Activated CD8-positive, alpha-beta memory T cell treated with anti-CD3 and anti-CD28 coated beads, Interleukin-2, amount 50 U/mL, for 24 hours (primary cell): Measurements from ENCODE around the gene HNRNPR.
"Not testable (repeated sequence)": the region's sequence is repeated elsewhere in the genome, so short reads cannot be mapped to it uniquely, and the experiment has no call there.

ENCODE experiments used
- DNase-seq: peaks from one replicate; pipeline ENCODE4 v3.0.0-alpha.2; 2020; ENCODE audit errors: extremely low read depth

HNRNPR gene

DNA sequence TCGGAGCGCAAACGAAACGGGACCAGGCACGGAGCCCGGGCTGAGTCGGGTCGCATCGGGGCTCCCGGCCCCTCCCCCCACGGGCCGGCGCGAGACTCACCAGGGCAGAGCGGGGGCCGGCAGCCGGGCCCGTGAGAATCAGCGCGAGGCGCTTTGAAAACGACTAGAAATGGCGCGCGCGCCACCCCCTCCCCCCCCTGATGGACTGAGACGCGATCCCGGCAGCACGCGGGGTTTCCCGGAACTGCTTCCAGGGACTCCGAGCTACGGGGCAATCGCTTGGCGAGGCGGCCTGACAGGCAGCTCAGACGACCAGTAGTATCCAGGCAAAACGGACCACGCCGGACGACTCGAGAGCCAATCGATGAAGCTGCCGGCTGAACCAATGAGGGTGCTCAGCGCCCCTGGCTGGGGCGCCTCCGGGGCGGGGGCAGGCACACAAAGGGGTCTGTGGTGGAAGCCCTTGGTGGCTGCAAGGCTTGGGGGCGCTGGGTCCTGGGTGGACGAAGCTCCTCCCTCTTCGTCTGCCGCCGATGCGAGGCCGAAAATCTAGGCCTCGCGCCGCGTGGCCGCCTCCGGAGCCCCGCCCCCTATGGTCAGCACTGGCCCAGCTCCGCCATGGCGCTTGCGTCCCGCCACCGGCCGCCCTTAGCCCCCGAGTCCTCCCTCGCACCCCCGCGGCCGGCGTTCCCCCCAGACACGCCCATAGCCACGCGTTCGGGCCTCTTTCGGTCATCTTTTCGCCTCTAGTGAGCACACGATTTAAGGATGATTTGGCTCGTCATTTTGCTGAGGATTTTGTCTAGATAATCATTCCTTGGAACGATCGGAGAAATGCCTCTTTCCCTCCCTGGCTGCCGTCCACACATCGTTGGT is at the start of gene HNRNPR:
Gene HNRNPR (minus strand): TSS at position 174 of the 876 bp plus-strand sequence. CDS start 3,276 bp downstream, outside the sequence.
- DNase-seq = peak; percentile 99

DNA sequence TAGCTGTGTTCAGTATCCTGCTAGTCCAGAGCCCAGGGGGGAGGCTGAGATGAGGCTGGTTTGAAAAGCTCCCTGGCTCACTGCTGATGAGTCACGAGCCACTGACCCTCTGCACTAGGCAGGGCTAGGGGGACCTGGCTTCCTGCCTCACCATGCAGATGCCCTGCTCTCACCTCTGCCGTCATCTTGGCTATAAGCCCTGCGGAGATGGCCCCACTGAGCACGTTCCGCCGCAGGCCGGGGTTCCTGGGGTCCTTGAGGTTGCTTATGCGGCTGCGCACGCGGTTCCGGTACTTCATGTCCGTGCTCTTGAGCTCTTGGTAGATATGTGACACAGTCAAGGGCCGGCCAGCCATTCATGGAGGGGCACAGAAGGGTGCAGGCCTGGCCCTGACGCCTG is 49.6 kb upstream of the HNRNPR start:
- no peak for DNase-seq

DNA sequence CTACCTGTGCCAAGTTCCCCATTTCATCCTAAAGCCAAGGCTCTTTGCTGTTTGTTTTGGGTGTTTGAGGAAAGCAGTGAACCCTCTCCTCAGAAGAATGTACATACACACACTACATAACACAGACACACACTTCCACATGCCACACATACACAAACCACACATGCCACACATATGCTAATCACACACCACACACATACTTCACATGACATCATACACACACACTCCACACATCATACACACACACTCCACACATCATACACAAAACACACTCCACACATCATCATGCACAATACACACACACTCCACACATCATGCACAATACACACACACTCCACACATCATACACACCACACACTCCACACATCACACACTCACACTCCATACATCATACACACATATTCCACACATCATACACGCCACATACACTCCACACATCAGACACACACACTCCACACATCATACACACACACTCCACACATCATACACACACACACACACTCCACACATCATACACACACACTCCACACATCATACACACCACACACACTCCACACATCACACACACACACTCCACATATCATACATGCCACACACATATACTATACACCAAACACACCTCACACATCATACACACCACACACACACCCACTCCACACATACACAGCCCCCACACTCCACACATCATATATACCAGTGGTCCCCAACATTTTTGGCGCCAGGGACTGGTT is 48.2 kb upstream of the HNRNPR start:
- DNase-seq = no peak

DNA sequence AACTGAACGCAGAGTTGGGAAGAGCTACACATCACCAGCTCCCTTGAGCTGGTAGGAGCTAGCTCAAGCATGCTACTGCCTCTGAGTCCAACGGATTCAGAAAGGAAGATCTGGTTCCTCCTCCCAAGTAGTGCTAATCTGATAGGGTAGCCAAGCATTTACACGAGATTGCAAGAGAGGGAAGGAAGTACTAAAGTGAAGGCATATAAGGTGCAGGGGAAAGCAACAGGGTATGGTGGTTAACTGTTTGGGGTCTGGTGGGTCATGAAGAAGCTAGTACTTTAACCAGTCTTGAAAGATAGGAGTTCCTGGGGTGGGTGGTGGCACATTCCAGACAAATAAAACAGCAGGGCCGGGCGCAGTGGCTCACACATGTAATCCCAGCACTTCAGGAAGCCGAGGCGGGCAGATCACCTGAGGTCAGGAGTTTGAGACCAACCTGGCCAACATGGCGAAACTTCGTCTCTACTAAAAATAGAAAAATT is 45.8 kb upstream of the HNRNPR start:
- no peak for DNase-seq

- no peak for DNase-seq
Measured at GRCh38 chr1:23387494-23387893, 43.4 kb upstream of the HNRNPR start.

- DNase-seq = no peak
Measured at GRCh38 chr1:23385119-23385621, 41.1 kb upstream of the HNRNPR start.

GRCh38 chr1:23384312-23385058 is 40.4 kb upstream of the HNRNPR start:
- no peak for DNase-seq

DNA sequence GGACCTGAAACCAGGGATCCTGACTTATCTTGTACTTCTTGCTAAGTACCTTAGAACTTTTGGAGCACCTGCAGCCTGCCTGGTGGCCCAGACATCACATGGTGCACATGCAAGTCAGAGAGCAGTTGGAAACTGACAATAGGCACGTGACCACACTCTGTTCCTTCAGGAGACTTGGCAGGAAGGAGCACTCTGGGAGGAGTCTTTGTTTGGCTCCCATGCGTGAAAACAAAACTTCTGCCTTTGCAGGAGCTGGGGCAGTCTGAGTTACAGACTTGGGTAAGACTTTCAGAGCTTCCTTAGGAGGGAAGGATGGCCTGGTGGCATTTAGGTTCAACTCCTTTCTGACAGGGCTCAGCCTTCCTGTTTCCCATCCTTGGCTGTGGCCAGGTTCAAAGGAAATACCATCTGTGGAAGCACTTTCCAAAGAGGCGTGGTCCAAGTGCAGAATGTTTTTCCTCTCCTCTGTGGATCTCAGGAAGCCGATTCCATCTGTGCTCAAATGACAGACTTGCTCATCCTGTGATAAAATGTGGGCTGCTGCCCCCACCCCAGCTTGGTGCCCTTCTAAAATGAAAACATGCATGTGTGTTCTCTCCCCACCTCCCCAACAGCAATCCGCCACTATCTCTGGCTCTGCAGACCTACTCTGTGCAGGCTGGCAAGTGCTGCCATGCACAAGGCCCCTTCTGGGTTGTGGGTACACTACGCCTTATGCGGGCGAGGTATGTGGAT is 39.7 kb upstream of the HNRNPR start:
- no peak for DNase-seq

DNA sequence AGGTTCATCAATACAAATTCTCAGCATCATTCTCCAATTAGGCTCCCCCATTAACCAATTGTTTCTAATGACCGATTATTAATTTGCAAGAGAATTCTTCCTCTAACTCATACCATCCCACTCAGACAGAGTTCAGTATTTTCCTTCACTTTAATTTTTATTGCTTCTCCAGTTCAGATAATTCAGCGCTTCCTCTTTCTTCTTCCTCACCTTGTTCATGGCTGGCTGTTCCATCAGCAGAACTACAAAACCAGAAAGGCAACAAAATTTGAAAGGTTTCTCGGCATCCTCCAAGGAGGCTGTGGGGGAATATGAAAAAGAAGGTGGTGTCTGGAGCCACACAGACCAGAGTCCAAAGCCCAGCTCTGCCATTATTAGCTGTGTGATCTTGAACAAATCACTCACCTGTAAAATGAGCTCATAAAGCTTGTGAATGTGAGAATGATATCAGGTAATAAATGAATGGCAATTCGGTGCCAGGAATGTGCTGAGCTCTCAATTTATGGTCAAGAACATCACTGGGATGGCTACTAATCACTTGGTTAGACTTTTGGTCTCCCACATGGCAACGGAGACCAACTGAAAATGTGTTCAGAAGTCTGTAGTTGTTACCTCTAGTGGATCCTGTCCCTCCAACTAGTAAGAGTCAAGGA is 37.3 kb upstream of the HNRNPR start:
- DNase-seq = no peak

DNA sequence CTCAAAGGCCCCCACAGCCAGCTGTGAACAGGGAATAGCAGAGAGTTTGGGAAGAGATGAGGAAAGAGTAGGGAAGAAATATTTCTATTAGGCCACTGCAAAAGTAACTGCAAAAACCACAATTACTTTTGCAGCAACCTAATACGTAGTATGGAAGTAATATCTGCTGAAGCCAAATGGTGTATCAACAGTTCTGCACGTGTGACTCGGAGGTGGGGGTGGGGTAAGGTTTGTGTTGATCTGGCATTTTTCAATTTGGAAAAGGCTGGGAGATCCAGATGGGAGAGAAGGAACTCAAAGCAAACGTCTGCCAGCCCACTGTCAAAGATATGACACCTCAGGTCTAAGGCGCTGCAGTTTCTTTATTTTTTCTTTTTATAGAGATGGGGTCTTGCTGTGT is 36.6 kb upstream of the HNRNPR start:
- DNase-seq = no peak

DNA sequence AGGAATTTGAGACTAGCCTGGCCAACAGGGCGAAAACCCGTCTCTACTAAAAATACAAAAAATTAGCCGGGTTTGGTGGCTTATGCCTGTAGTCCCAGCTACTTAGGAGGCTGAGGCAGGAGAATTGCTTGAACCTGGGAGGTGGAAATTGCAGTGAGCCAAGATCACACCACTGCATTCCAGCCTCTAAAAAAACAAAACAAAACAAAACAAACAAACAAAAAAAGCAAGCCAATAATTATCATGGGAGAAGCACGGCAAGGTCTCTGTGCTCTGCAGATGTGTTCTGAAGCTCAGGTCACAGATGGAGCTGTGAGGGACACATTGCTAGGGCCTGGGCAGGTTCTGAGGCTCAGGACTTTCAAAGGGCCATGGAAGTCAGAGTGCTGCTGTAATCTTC is 36.2 kb upstream of the HNRNPR start:
- DNase-seq = not testable (repeated sequence)

DNA sequence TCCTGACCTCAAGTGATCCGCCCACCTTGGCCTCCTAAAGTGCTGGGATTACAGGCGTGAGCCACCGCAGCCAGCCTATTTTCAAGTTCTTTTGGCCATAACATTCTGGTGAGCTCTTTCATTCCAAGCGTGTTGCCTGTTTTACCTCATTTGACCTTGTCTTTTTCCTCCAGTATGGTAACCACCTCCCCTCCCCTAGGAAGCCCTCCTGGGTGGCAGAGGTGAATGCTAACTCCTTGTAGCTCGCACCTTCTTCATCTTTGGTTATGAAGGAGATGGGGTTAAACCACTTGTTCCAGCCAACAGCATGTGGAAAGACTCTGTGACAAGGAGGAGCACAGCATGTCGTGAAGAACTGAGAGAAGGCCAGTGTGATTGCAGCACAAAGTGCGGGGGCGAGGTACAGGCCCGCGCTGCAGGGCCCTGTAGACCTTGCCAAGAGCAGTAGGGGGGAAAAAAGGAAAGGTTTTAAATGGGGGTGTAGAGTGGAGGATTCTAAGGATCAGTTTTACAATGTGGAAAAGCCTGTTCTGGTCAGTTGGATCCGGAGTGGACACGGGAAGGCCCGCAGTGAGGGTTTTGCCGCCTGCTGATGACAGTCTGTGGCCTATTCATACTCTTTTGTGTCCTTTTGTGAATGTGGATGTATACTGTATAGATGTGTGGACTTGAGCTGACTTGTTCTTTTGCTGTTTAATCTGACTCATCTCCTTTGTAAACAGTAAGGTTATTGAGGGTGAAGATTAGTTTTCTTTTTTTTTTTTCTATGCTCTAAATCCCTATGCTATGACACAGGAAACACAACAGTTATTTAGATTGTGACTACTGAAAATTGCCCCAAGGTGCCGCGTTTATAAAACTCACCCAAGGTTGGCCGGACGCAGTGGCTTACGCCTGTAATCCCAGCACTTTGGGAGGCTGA is 33.1 kb upstream of the HNRNPR start:
- DNase-seq = no peak

GRCh38 chr1:23374079-23374735 is 30.1 kb upstream of the HNRNPR start:
- not testable (repeated sequence) for DNase-seq

- no peak for DNase-seq
Measured at GRCh38 chr1:23371987-23372880, 28.1 kb upstream of the HNRNPR start.

- DNase-seq = no peak
Measured at GRCh38 chr1:23370709-23371584, 26.9 kb upstream of the HNRNPR start.

DNA sequence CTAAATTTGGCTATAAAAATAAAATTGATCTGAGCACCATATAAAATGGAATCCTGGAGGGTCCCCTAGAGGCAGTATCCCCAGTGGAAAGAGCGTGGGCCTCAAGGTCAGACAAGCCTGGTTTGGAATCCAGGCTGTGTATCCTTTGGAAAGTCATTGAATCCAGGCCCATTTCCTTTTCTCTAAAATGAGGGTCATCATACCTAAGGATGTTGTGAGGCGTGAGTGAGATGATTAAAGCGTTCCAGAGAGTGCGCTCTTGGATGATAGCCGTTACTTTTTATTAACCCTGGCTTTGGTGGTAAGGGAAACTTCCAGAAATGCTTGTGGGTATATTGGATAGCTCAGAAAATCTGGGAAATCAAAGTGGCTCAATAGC is 26.2 kb upstream of the HNRNPR start:
- no peak for DNase-seq
